Vagina (tissue), 2 donors: Measurements from ENCODE around the gene CARHSP1.

Source experiments
- POLR2A ChIP-seq, 2 donors: fragments of 450-650 bp; IDR thresholded peaks; one replicate each; pipeline ENCODE4 v1.6.1; 2017; ENCODE audit warnings: antibody characterized with exemption in 2 of 2, mild to moderate bottlenecking in 2 of 2, moderate library complexity in 2 of 2
- POLR2AphosphoS5 ChIP-seq, 2 donors: sonication (generic); formaldehyde crosslinking; IDR thresholded peaks; one replicate each; pipeline ENCODE4 v1.9.0; 2017; ENCODE audit warnings: antibody characterized with exemption in 2 of 2, mild to moderate bottlenecking in 2 of 2, low read depth in 1 of 2; ENCODE audit not compliant: insufficient read depth in 1 of 2

- TF ChIP-seq POLR2AphosphoS5 (IDR thresholded peaks at IDR 0.05; ENCODE audit: insufficient read depth in 1 of 2, low read depth in 1 of 2) (no peak), POLR2A (IDR thresholded peaks at IDR 0.05) (no peak)
These were observed 18.0 kb upstream of the CARHSP1 start for GRCh38 chr16:8886593-8887430.
